Esophagus squamous epithelium (tissue), 4 donors: ENCODE data around the gene SGPP1.

Source experiments
- POLR2A ChIP-seq, 4 donors: fragments of 450-650 bp; IDR thresholded peaks; one replicate each; pipeline ENCODE4 v1.6.1; 2017; ENCODE audit warnings: antibody characterized with exemption in 4 of 4, mild to moderate bottlenecking in 4 of 4, moderate library complexity in 3 of 4
- TF ChIP-seq, protein P1 (sequence below), 6 experiments: fragments of 450-650 bp in 4 of 6; fragments of 200-600 bp in 2 of 6; sonication (generic) in 2 of 6; IDR thresholded peaks; one replicate each; pipeline ENCODE4 v1.5.1; 2016 to 2019; ENCODE audit warnings: antibody characterized with exemption in 6 of 6, mild to moderate bottlenecking in 4 of 6, moderate library complexity in 4 of 6

DNA sequence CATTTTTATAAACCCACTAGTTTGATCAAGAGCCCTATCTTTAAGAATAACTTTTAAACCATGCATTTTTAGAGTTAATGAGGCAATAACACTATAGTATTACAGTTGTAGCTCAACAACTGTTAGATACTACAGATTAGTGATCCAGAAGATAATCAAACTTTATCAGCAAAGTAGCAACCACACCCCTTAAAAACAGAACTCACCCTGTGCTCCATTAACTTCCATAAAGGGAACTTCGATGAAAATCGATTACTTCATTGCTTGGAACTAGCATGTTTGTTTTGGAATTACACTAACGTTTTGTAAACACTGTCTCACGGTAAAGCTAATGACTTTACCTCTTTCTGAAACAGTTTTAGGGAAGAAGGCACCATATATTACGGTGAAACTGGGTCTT, 1.4 kb downstream of the SGPP1 start:
- TF ChIP-seq POLR2A (IDR thresholded peaks at IDR 0.05): no peak
- TF ChIP-seq, protein P1, sequence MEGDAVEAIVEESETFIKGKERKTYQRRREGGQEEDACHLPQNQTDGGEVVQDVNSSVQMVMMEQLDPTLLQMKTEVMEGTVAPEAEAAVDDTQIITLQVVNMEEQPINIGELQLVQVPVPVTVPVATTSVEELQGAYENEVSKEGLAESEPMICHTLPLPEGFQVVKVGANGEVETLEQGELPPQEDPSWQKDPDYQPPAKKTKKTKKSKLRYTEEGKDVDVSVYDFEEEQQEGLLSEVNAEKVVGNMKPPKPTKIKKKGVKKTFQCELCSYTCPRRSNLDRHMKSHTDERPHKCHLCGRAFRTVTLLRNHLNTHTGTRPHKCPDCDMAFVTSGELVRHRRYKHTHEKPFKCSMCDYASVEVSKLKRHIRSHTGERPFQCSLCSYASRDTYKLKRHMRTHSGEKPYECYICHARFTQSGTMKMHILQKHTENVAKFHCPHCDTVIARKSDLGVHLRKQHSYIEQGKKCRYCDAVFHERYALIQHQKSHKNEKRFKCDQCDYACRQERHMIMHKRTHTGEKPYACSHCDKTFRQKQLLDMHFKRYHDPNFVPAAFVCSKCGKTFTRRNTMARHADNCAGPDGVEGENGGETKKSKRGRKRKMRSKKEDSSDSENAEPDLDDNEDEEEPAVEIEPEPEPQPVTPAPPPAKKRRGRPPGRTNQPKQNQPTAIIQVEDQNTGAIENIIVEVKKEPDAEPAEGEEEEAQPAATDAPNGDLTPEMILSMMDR (IDR thresholded peaks at IDR 0.05): no peak
